ENCODE results near the gene HYAL3.

HYAL3 gene

GRCh38 chr3:50322386-50323091 is 23.3 kb upstream of the HYAL3 start, which contains the start of gene HYAL2:
TSS of gene HYAL2 (minus strand) at chr3:50322745. CDS start at chr3:50320489, 2,256 bp downstream.
- no peak for DNase-seq (ENCODE audit: extremely low read depth, low read depth)
- TF ChIP-seq CTCF (IDR thresholded peaks at IDR 0.05; ENCODE audit: low read depth, low read length), result no peak

DNA sequence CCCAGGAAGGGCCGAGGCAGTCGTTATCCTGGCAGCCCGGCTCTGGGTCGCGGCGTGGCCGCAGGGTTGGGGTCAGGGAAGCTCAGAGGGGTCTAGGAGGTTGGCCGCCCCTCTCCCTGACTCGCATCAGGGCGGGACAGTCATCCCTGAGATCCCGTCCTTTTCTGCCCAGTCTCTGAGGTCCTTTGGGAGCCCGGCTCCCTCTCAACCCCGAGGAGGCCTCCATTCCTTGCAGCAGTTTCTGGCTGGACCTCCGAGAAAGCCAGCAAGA is 22.8 kb upstream of the HYAL3 start:
- no peak for DNase-seq (ENCODE audit: extremely low read depth, low read depth)

DNA sequence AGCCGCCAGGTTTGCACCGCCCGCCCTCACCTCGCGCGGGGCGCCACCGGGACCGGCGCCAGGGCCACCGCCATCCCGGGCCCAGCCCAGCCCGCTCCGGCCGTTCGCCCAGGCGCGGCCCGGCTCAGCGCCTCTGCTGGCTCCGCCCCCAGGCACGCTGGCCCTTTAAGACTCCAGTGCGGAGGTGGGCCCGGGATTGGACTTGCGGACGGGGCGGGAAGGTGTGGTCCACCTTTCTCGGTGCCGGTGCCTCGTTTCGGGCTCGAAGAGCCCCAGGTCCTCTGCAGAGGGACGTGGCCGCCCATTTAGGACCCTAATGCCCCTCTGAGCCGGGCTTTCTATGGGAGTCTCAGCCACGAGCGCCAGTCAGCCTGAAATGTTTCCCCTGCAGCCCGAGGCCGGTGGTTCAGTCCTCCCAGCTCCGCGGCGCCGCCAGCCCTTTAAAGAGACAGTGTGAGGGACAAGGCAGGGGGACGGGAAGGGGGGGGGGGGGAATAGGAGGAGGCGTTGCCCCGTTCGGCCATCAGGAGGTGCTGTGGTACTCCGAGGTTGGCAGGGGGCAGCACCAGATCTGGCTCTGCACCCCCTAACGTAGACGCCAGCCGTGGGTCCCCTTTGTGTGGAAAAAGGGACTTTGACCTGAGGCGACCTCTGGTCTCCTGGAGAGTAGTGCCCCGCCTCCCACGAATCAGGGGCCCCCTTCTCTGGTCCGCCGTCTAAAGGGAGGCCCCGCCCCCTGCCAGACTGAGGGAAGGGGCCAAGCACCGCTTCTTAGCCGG is 22.3 kb upstream of the HYAL3 start:
- DNase-seq (ENCODE audit: extremely low read depth, low read depth), result peak; percentile 68
- peak; percentile 32 for TF ChIP-seq CTCF (IDR thresholded peaks at IDR 0.05; ENCODE audit: low read depth, low read length)

More for the DNA sequence above, 22.8 kb upstream of the HYAL3 start:
- no peak; the same call in 1 of the 2 replicates for TF ChIP-seq CTCF (IDR thresholded peaks at IDR 0.05; ENCODE audit: low read depth, low read length)

DNA sequence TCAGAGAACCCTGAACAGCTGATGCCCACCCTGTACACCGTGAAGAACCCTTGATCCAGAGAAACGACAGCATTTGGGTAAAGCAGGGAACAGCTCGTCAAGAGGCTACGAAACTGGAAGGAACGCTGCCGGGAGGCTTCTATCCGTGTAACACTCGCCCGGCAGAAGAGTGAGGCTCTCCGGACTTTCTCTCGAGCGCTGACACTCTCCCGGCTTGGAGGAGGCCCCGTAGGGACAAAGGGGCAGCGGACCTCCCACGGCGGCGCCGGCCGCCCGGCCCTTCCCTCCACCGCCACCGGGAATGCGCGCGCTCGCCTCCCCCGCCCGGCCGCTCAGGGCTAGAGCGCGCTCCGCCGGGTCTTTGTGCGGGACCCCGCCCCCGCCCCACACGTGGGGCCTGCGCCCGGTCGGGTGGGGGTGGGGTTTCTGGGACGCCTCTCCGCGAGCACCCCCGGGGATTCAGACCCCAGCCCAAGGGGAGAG is 21.7 kb upstream of the HYAL3 start:
- no peak for DNase-seq (ENCODE audit: extremely low read depth, low read depth)
- no peak for TF ChIP-seq CTCF (IDR thresholded peaks at IDR 0.05; ENCODE audit: low read depth, low read length)

- no peak for TF ChIP-seq CTCF (IDR thresholded peaks at IDR 0.05; ENCODE audit: low read depth, low read length)
- no peak for DNase-seq (ENCODE audit: extremely low read depth, low read depth)
These were observed 20.9 kb upstream of the HYAL3 start for GRCh38 chr3:50319894-50320625.

DNA sequence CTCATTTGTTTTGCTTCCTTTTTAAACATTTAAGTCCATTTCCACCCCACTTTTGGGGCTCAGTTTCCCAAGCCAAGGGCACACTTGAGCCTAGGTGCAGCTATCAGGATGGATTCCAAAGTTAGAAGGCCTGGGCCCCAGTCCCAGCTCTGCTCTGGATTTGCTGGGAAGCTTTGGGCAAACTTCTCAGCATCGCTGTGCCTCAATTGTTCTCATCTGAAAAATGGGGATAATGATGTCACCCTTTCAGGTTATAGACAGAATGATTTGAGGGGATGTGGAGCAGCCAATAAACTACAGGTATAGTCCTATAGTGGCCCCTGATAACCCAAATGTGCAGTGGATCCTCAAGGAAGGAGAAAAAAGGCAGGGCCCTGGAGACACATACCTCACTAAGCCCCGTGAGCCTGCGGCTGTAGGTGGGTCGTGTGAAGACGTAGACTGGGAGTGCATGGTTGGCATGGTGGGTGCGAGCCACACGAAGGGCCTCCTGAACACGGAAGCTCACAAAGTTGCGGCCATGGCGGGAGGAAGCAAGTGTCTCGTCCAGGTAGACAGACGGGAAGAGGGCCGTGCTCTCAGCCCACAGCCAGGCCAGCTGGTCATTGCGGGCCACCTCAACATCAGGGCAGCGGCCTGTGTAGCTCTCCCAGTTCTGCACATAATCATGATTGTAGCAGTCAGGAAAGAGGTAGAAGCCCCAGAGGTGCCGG is 20.1 kb upstream of the HYAL3 start:
- no peak for TF ChIP-seq CTCF (IDR thresholded peaks at IDR 0.05; ENCODE audit: low read depth, low read length)
- no peak for DNase-seq (ENCODE audit: extremely low read depth, low read depth)

Measured in AG09319 (cell line).